CD4-positive, alpha-beta memory T cell (primary cell): ENCODE results near the gene IGFBP5. TPM values are rescaled to one million over a fixed set of nuclear protein-coding genes. Genes with fewer than 3 reads are reported as not detected.
A peak's percentile ranks its signal among the peaks of the same experiment; 100 is the strongest.

Experiments used
- CTCF ChIA-PET: fragments of 350-600 bp; sonication (Branson Sonifier 250); formaldehyde crosslinking; loops from one replicate; lab custom pipeline; 2021; ENCODE audit warnings: inconsistent platforms; ENCODE audit not compliant: partially characterized antibody; lab: Charles Lee
- POLR2A ChIA-PET: fragments of 350-600 bp; sonication (Branson Sonifier 250); formaldehyde crosslinking; loops from one replicate; lab custom pipeline; 2021; ENCODE audit not compliant: partially characterized antibody; lab: Charles Lee
- DNase-seq, 5 donors: peaks; one replicate each; pipeline versions ENCODE4 v3.0.0 to v3.0.0-alpha.2; 2020 to 2022; ENCODE audit warnings: mixed read lengths in 1 of 5
- H3K27ac ChIP-seq: one replicate; pipeline ENCODE4 v1.7.0; 2013; ENCODE audit warnings: low read depth, low read length
- H3K27me3 ChIP-seq: 2 replicates; pipeline ENCODE4 v1.7.0; 2013; ENCODE audit warnings: mild to moderate bottlenecking, low read length, moderate library complexity; ENCODE audit not compliant: insufficient read depth
- H3K36me3 ChIP-seq: 2 replicates; pipeline ENCODE4 v1.7.0; 2013; ENCODE audit warnings: mild to moderate bottlenecking, low read length, moderate library complexity; ENCODE audit not compliant: insufficient read depth
- H3K4me1 ChIP-seq: 2 replicates; pipeline ENCODE4 v1.7.0; 2013; ENCODE audit warnings: mild to moderate bottlenecking, low read length, moderate library complexity; ENCODE audit not compliant: insufficient read depth
- H3K4me3 ChIP-seq, 2 donors: one replicate each; pipeline ENCODE4 v1.7.0; 2013; ENCODE audit warnings: low read length in 2 of 2, mild to moderate bottlenecking in 1 of 2
- H3K9me3 ChIP-seq, 2 donors: one replicate each; pipeline ENCODE4 v1.7.0; 2013; ENCODE audit warnings: low read length in 2 of 2, control low read depth in 1 of 2; ENCODE audit not compliant: control insufficient read depth in 1 of 2
- H3K27ac Mint-ChIP-seq, 7 donors: one replicate each; pipeline ENCODE4 v1.8.0; 2020 to 2021; ENCODE audit warnings: mixed read lengths in 7 of 7, mild to moderate bottlenecking in 6 of 7, inconsistent platforms in 3 of 7, moderate library complexity in 3 of 7
- H3K27me3 Mint-ChIP-seq, 2 donors: one replicate each; pipeline ENCODE4 v1.8.0; 2020 to 2021; ENCODE audit warnings: mixed read lengths in 2 of 2
- H3K36me3 Mint-ChIP-seq, 2 donors: one replicate each; pipeline ENCODE4 v1.8.0; 2020 to 2021; ENCODE audit warnings: mixed read lengths in 2 of 2, inconsistent platforms in 1 of 2, mild to moderate bottlenecking in 1 of 2
- H3K4me1 Mint-ChIP-seq, 4 donors: one replicate each; pipeline ENCODE4 v1.8.0; 2020 to 2021; ENCODE audit warnings: mixed read lengths in 4 of 4, mild to moderate bottlenecking in 1 of 4
- H3K4me3 Mint-ChIP-seq, 8 donors: one replicate each; pipeline ENCODE4 v1.8.0; 2020 to 2021; ENCODE audit warnings: mixed read lengths in 8 of 8, mild to moderate bottlenecking in 7 of 8, moderate library complexity in 6 of 8, inconsistent platforms in 3 of 8
- H3K9me3 Mint-ChIP-seq, 8 donors: one replicate each; pipeline ENCODE4 v1.8.0; 2020 to 2021; ENCODE audit warnings: mixed read lengths in 8 of 8, mild to moderate bottlenecking in 5 of 8, inconsistent platforms in 3 of 8, moderate library complexity in 1 of 8
- intact Hi-C: fragments of 100-400 bp; cut with micrococcal nuclease; formaldehyde crosslinking; loops from one replicate; pipeline ENCODE4 v1.15.1; 2023
- polyA plus RNA-seq, 2 donors: library from polyadenylated mRNA; unstranded; fragments of 300-500 nt; fragmentation: Illumina TruSeq; gene quantifications; one replicate each; pipeline ENCODE4 v1.2.3, GENCODE V29; 2021
- total RNA-seq, 2 experiments: library from RNA; stranded (reverse); gene quantifications; one replicate each; pipeline ENCODE4 v1.2.3, GENCODE V29; 2021

Gene IGFBP5, protein sequence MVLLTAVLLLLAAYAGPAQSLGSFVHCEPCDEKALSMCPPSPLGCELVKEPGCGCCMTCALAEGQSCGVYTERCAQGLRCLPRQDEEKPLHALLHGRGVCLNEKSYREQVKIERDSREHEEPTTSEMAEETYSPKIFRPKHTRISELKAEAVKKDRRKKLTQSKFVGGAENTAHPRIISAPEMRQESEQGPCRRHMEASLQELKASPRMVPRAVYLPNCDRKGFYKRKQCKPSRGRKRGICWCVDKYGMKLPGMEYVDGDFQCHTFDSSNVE
- total RNA-seq (under 1 TPM in 1 of 2 experiments, not detected in 1; 0.23 TPM), polyA plus RNA-seq (not detected)

DNA sequence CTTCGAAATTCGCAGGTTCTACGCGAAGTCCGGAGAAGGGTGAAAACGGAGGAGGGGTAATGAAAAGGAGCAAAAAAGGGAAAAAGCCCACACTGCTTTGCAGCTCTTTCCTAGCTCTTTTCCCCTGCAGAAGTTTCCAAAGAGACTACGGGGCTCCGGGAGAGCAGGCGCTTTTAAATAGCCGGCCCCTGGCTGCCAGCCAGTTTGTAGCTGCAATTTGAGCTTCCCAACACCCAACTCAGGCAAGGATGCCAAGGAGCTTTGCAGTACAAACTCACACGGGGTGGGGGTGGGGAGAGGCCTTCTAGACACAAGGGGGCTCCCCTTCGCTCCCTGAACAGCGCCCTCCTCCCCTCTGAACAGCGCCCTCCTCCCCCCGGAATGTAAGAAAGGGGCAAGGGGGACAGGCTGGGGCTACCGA lies at the start of gene IGFBP5:
Gene IGFBP5, minus strand, starts transcription at position 149 of the 421 bp plus-strand sequence. CDS start 774 bp downstream, outside the sequence.
- H3K27me3 ChIP-seq: peaks cover 12% of the 10 kb centered on the region
- Mint-ChIP-seq H3K4me1 (peaks cover 16 to 35% (median 22%) of the 10 kb centered on the region in 4 donors), H3K9me3 (peaks cover 0 to 2% (median 0%) of the 10 kb centered on the region in 8 donors), H3K4me3 (peak within 1 kb of the TSS in 3 of 8 donors; percentile 6 to 85 (median 39)), H3K36me3 (no peaks in the 10 kb centered on the region), H3K27me3 (peaks cover 41 to 45% of the 10 kb centered on the region in 2 donors), H3K27ac (peak within 1 kb of the TSS in 1 of 7 donors; percentile 39)
- H3K4me1 ChIP-seq: peaks cover 29% of the 10 kb centered on the region
- H3K9me3 ChIP-seq: no peaks in the 10 kb centered on the region
- DNase-seq: no peak
- ChIA-PET CTCF (interaction anchor here (1.3 to 1.7 kb wide), 2 partner anchors 13 to 29 kb away, joined by 4 to 5 read pairs; no protein-coding TSS in a partner anchor), POLR2A (no interaction called here)
- H3K36me3 ChIP-seq: no peaks in the 10 kb centered on the region
- no peak within 1 kb of the TSS for H3K4me3 ChIP-seq
- intact Hi-C loops: loop anchor here (5.0 kb wide), 1 partner anchor 1062 kb away; no protein-coding TSS in a partner anchor
- H3K27ac ChIP-seq: no peak within 1 kb of the TSS

DNA sequence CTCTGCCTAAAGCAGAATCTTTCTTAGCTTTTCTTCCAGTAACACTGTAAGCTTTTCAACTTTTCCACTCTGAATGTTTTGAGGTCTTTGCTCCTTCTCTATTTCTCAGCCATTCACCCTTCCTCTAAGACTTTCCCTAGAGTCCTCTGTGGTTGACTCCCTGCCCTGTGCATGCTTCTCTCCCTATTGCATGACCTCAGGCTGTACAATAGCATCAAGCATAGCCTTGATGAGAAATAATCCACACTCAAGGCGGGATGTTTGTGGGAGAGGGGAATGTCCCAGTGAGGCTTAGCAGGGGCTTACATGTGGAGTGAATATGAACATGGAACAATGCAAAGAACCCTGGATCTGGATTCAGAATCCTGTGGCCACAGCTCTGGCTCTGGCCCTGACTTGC lies 48.4 kb upstream of the IGFBP5 start:
- H3K27me3 Mint-ChIP-seq: peaks cover 19 to 20% of the 10 kb centered on the region in 2 donors

DNA sequence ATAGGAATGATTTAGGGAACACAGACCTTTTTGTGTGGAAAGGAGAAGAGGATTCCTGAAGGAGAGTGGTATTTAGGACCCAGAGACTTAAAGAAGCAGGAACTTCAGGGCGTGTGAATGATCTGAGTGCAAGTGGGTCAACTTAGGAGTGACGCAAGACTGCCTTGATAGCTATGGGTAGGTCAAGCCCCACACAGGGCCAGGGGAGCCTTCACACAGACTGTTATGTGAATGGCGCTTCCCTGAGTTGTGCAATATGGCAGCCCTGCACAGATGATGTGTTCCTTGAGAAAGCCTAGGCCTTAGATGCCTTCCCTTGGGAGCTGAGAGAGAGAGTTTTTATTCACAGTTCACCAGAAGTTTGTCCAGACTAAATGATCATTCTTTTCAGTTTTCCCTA lies 47.1 kb upstream of the IGFBP5 start:
- intact Hi-C loops: no loop called here
- Mint-ChIP-seq H3K27me3 (peaks cover 19 to 20% of the 10 kb centered on the region in 2 donors), H3K36me3 (no peaks in the 10 kb centered on the region), H3K9me3 (peaks cover 0 to 4% (median 0%) of the 10 kb centered on the region in 8 donors), H3K27ac (no peak overlapping the region), H3K4me1 (no peaks in the 10 kb centered on the region), H3K4me3 (no peak overlapping the region)
- Histone ChIP-seq H3K27me3 (no peaks in the 10 kb centered on the region), H3K27ac (no peak overlapping the region), H3K4me3 (no peak overlapping the region), H3K4me1 (no peaks in the 10 kb centered on the region), H3K36me3 (no peaks in the 10 kb centered on the region), H3K9me3 (no peaks in the 10 kb centered on the region)
- ChIA-PET CTCF (interaction anchor here (1.4 kb wide), 1 partner anchor 60 kb away, joined by 5 read pairs; no protein-coding TSS in a partner anchor), POLR2A (no interaction called here)
- DNase-seq: no peak

More for the DNA sequence above, 48.4 kb upstream of the IGFBP5 start:
- Histone ChIP-seq H3K4me1 (no peaks in the 10 kb centered on the region), H3K27me3 (no peaks in the 10 kb centered on the region), H3K27ac (no peak overlapping the region), H3K36me3 (no peaks in the 10 kb centered on the region), H3K9me3 (no peaks in the 10 kb centered on the region), H3K4me3 (no peak overlapping the region)
- ChIA-PET POLR2A (no interaction called here), CTCF (no interaction called here)
- peaks cover 0 to 4% (median 0%) of the 10 kb centered on the region in 8 donors for H3K9me3 Mint-ChIP-seq
- H3K4me3 Mint-ChIP-seq: no peak overlapping the region
- no peaks in the 10 kb centered on the region for H3K36me3 Mint-ChIP-seq
- DNase-seq: no peak
- H3K4me1 Mint-ChIP-seq: no peaks in the 10 kb centered on the region
- H3K27ac Mint-ChIP-seq: no peak overlapping the region
- intact Hi-C loops: no loop called here

DNA sequence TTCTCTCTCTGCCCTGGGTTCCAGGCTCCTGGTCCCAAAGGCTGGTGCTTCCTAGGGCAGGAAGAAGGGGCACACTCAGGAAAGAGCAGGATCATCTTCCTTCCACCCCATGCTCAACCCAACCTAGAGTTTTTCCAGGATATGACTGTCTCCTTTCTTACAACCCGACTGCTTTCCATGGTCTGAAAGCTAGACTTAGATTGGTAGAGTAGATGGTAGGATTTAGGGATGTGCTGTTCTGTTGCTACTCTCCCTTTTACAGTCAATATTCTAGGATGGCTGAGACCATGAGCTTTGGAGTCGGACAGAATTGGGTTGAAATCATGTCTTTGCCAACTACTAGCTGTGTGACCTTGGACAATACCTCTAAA lies 45.9 kb upstream of the IGFBP5 start:
- Histone ChIP-seq H3K4me3 (no peak overlapping the region), H3K9me3 (no peaks in the 10 kb centered on the region), H3K27me3 (no peaks in the 10 kb centered on the region), H3K4me1 (no peaks in the 10 kb centered on the region), H3K36me3 (no peaks in the 10 kb centered on the region), H3K27ac (no peak overlapping the region)
- DNase-seq: no peak
- H3K4me3 Mint-ChIP-seq: no peak overlapping the region
- H3K27ac Mint-ChIP-seq: no peak overlapping the region
- no peaks in the 10 kb centered on the region for H3K4me1 Mint-ChIP-seq
- intact Hi-C loops: no loop called here
- ChIA-PET CTCF (no interaction called here), POLR2A (no interaction called here)
- H3K9me3 Mint-ChIP-seq: peaks cover 0 to 4% (median 0%) of the 10 kb centered on the region in 8 donors
- H3K36me3 Mint-ChIP-seq: no peaks in the 10 kb centered on the region
- peaks cover 17 to 18% of the 10 kb centered on the region in 2 donors for H3K27me3 Mint-ChIP-seq

DNA sequence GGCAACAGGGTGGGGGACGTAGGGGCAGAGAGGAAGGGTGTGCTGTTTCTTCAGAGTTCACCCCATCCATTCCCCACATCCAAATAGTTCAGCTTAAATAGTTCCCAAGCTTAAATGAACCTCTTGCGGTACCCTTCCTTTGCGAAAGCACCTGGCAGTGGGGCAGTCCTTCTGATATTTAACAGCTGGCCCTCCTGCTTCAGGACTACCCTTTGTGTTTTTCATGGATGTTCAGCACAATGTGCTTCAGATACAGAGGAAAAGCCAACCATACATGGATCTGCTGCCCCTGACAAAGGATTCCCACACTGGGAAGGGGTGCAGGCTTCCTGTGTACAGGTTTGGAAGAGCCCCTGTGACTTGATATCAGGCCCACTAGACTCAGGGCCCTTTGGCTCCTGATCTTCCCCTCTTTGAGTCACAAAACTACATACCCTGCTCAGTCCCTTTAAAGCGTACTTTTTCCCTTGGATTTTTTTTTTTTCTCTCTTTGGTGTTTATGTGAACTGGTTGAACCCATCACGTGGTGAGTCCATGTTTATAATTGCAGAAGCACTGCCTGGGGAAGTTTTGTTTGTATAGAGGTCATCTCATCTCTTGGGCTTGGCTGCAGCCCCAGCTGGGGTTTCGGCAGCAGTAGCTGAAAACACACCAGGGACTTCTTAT lies 45.3 kb upstream of the IGFBP5 start:
- Mint-ChIP-seq H3K9me3 (peaks cover 0 to 4% (median 0%) of the 10 kb centered on the region in 8 donors), H3K27me3 (peaks cover 17% of the 10 kb centered on the region in 2 donors), H3K27ac (no peak overlapping the region), H3K4me1 (no peaks in the 10 kb centered on the region), H3K4me3 (no peak overlapping the region), H3K36me3 (no peaks in the 10 kb centered on the region)
- no peak overlapping the region for H3K4me3 ChIP-seq
- POLR2A ChIA-PET: no interaction called here
- H3K9me3 ChIP-seq: no peaks in the 10 kb centered on the region
- intact Hi-C loops: no loop called here
- H3K36me3 ChIP-seq: no peaks in the 10 kb centered on the region
- DNase-seq: no peak
- H3K4me1 ChIP-seq: no peaks in the 10 kb centered on the region
- H3K27ac ChIP-seq: no peak overlapping the region
- no peaks in the 10 kb centered on the region for H3K27me3 ChIP-seq
- CTCF ChIA-PET: no interaction called here

DNA sequence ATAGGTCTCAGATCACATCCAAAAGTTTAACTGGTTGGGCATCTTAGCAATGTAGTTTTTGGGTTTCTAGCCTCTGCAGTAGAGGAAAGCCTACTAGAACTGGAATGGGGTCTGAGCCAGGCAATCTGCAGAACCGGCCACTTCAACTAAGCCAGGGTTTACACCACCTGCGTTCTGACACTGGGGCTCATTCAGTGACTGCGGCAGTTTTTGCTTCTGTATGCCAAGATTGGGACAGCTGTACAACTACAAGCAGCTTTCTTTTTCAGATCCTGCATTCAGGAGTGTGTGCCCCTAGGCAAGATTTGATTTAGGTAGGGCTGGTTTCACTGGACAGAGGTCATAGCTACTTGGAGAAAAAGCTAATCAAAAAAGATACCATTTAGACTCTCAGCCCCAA lies 43.7 kb upstream of the IGFBP5 start:
- Mint-ChIP-seq H3K4me3 (no peak overlapping the region), H3K27me3 (peaks cover 13 to 15% of the 10 kb centered on the region in 2 donors), H3K36me3 (no peaks in the 10 kb centered on the region), H3K27ac (no peak overlapping the region), H3K4me1 (no peaks in the 10 kb centered on the region), H3K9me3 (peaks cover 0 to 4% (median 0%) of the 10 kb centered on the region in 8 donors)
- no peak for DNase-seq
- Histone ChIP-seq H3K4me3 (no peak overlapping the region), H3K4me1 (no peaks in the 10 kb centered on the region), H3K36me3 (no peaks in the 10 kb centered on the region), H3K27me3 (no peaks in the 10 kb centered on the region), H3K27ac (no peak overlapping the region), H3K9me3 (no peaks in the 10 kb centered on the region)
- ChIA-PET CTCF (no interaction called here), POLR2A (no interaction called here)
- intact Hi-C loops: no loop called here

DNA sequence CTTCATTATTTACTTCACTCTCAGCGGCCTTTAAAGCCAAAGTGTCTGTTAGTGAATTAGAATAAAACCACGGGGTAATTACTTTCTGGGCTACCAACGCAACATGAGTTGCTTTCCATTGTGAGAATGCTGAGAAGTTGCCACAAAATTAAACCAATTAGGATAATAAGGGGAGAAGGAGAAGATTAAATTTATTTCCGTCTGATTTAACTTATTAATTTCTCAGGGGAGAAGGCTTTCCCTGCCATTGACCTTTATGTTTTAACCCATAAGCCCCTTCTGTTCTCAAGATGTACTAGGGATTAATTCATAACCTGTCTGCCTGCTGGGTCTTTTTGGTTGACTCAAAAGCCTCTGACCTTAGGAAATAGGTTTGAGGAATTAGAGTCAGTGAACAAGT lies 42.3 kb upstream of the IGFBP5 start:
- no peak overlapping the region for H3K4me3 ChIP-seq
- H3K4me1 Mint-ChIP-seq: no peaks in the 10 kb centered on the region
- ChIA-PET CTCF (no interaction called here), POLR2A (no interaction called here)
- peaks cover 13 to 15% of the 10 kb centered on the region in 2 donors for H3K27me3 Mint-ChIP-seq
- H3K36me3 Mint-ChIP-seq: no peaks in the 10 kb centered on the region
- no peak overlapping the region for H3K27ac Mint-ChIP-seq
- no peak overlapping the region for H3K4me3 Mint-ChIP-seq
- no peaks in the 10 kb centered on the region for H3K27me3 ChIP-seq
- H3K4me1 ChIP-seq: no peaks in the 10 kb centered on the region
- no peak overlapping the region for H3K27ac ChIP-seq
- no peaks in the 10 kb centered on the region for H3K36me3 ChIP-seq
- DNase-seq: no peak
- intact Hi-C loops: no loop called here
- no peaks in the 10 kb centered on the region for H3K9me3 ChIP-seq
- H3K9me3 Mint-ChIP-seq: peaks cover 0 to 4% (median 0%) of the 10 kb centered on the region in 8 donors
